Left lung (tissue), 14 donors: Measurements from ENCODE around the gene PLEKHM1. TPM values are rescaled to one million over a fixed set of nuclear protein-coding genes. Genes with fewer than 3 reads are reported as not detected.
"Not testable (repeated sequence)": the region's sequence is repeated elsewhere in the genome, so short reads cannot be mapped to it uniquely, and the experiment has no call there.

Experiments used
- ATAC-seq: fragments of 200-7000 bp; cut with Tn5 transposase; one replicate; pipeline ENCODE4 v1.9.1; 2020; ENCODE audit warnings: moderate library complexity
- DNase-seq, 4 donors: peaks; one replicate each; pipeline ENCODE4 v3.0.0-alpha.2; 2013 to 2020
- H3K27ac ChIP-seq, 2 donors: fragments of 200-600 bp; sonication (generic) in 1 of 2; one replicate each; pipeline versions ENCODE4 v1.5.0 to v1.8.0; 2020 to 2021
- H3K27me3 ChIP-seq, 2 donors: fragments of 200-600 bp; sonication (generic) in 1 of 2; one replicate each; pipeline versions ENCODE4 v1.5.0 to v1.8.0; 2020 to 2021
- H3K36me3 ChIP-seq, 2 donors: fragments of 200-600 bp; sonication (generic) in 1 of 2; one replicate each; pipeline versions ENCODE4 v1.5.0 to v1.8.0; 2020 to 2021
- H3K4me1 ChIP-seq, 2 donors: fragments of 200-600 bp; one replicate each; pipeline ENCODE4 v1.8.0; 2021
- H3K4me3 ChIP-seq, 2 donors: fragments of 200-600 bp; sonication (generic) in 1 of 2; one replicate each; pipeline versions ENCODE4 v1.5.0 to v1.8.0; 2020 to 2021; ENCODE audit warnings: mild to moderate bottlenecking in 1 of 2
- H3K9me3 ChIP-seq, 2 donors: fragments of 200-600 bp; sonication (generic) in 1 of 2; one replicate each; pipeline versions ENCODE4 v1.5.0 to v1.8.0; 2020 to 2021
- intact Hi-C, 2 donors: fragments of 100-400 bp; cut with DNase I; formaldehyde crosslinking; loops; one replicate each; pipeline versions ENCODE4 v1.11.2 to v1.14.2; 2022
- long read RNA-seq, 12 donors: library from polyadenylated mRNA in 2 of 12; unstranded in 2 of 12; transcript quantifications; one replicate each; pipeline ENCODE4 v2.0.0 and lab custom pipeline, GENCODE V29; 2019 to 2026
- polyA plus RNA-seq, 6 donors: library from polyadenylated mRNA; unstranded; fragments of 120-200 nt; gene quantifications; one replicate each; pipeline ENCODE4 v1.2.1, GENCODE V29; 2013; ENCODE audit not compliant: insufficient read length in 6 of 6
- total RNA-seq, 2 donors: library from RNA; stranded (reverse); fragmentation: NEBNext Ultra II Directional; extraction: Animal tissue kit (Norgen Biotek cat#: 25700); gene quantifications; one replicate each; pipeline ENCODE4 v1.2.1, GENCODE V29; 2021
- TF ChIP-seq, protein P1 (sequence below), 2 donors: fragments of 200-600 bp; sonication (generic) in 1 of 2; IDR thresholded peaks; one replicate each; pipeline versions ENCODE4 v1.5.0 to v1.8.0; 2021; ENCODE audit warnings: antibody characterized with exemption in 2 of 2
- donor health status: DM: no; HTN: yes; CAD: no.
- donor health status: DM: no; HTN: no; CAD: no.

PLEKHM1 gene
- total RNA-seq (10 to 100 TPM; 58.4 to 96.9 TPM), polyA plus RNA-seq (10 to 100 TPM; 14.7 to 19.4 (median 16.7) TPM)
- long read RNA-seq, donor 1, full-length matches to known transcripts: 1 of 7 reads
- long read RNA-seq, donor 1, partial matches to known transcripts: 6 of 7 reads
- long read RNA-seq, donor 1, other reads (novel, unspliced or antisense): 0 of 7 reads
- long read RNA-seq, donor 2: 0 reads
- long read RNA-seq, donor 3: 0 reads
- long read RNA-seq, donor 4, partial matches to known transcripts: 2 of 3 reads
- long read RNA-seq, donor 4, other reads (novel, unspliced or antisense): 1 of 3 reads
- long read RNA-seq, donor 5, full-length matches to known transcripts: 1 of 1 reads
- long read RNA-seq, donor 5, partial matches to known transcripts: 0 of 1 reads
- long read RNA-seq, donor 5, other reads (novel, unspliced or antisense): 0 of 1 reads
- long read RNA-seq, donor 6, partial matches to known transcripts: 0 of 1 reads
- long read RNA-seq, donor 6, other reads (novel, unspliced or antisense): 0 of 1 reads
- long read RNA-seq, donor 7: 0 reads
- long read RNA-seq, donor 8: 0 reads
- long read RNA-seq, donor 9: 0 reads
- long read RNA-seq, donor 10, partial matches to known transcripts: 3 of 3 reads
- long read RNA-seq, donor 10, other reads (novel, unspliced or antisense): 0 of 3 reads
- long read RNA-seq, donor 11: 0 reads
- long read RNA-seq, donor 12: 0 reads

DNA sequence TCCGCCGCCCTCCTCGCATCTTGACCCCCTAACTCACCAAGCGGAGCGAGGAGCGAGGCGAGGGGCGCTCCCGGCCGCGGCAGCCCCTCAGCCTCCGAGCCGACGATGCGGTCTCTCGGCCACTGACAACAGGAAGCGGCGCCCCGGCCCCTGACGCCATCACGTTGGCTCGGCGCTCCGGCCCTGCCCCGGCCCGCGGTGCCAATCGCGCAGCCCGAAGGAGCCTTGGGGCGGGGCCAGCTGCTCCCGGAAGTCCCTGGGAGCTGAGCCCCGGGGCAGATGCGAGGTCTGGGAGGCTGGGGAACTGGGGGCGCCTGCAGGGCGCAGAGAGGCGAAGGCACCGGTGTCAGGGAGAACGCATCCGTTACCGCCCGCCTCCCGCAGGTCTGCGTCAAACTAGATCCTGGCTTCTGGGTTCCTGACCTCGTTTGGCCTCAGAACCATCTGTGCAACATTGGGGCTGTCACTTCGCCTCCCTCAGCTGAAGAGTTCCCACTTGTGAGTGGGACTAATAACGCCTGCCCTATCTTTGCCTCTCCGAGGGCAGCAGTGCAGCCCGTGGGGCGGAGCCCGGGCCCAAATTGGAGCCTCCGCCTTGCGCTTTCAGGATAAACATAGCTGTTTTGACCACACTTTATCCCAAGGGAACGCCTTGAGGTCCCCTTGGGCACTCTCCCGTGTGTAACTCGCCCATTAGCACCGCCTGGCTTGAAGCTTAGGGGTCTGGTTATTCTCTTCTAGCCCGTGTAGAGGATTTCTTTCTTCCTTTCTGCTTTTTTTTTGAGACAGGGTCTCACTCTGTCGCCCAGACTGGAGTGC lies at the start of gene PLEKHM1:
Gene PLEKHM1 (minus strand): TSS at position 107 of the 819 bp plus-strand sequence. CDS start 8,237 bp downstream, outside the sequence.
- peak; percentile 94 for ATAC-seq
- intact Hi-C loops, H3K36me3 ChIP-seq, H3K27me3 ChIP-seq, H3K9me3 ChIP-seq: not testable (repeated sequence)
- Histone ChIP-seq H3K4me1 (peaks cover 7 to 39% of the 10 kb centered on the region in 2 donors), H3K27ac (peak within 1 kb of the TSS; percentile 86 to 93), H3K4me3 (peak within 1 kb of the TSS; percentile 50 to 66)
- peak; percentile 67 to 98 (median 87) for DNase-seq

DNA sequence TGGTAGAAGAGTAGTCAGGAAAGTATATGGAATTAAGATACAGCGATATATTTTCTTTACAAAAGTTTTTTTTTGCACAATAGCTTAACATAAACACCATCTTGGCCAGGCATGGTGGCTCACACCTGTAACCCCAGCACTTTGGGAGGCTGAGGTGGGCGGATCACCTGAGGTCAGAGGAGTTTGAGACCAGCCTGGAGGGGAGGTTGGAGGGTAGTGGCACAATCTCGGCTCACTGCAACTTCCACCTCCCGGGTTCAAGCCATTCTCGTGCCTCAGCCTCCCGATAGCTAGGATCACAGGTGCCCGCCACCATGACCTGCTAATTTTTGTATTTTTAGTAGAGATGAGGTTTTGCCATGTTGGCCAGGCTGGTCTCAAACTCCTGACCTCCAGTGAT lies 47.6 kb upstream of the PLEKHM1 start:
- ATAC-seq, H3K27me3 ChIP-seq, H3K4me1 ChIP-seq, H3K4me3 ChIP-seq, H3K27ac ChIP-seq, H3K36me3 ChIP-seq, H3K9me3 ChIP-seq, intact Hi-C loops: not testable (repeated sequence)
- peak in 1 of 4 donors; percentile 5 for DNase-seq

DNA sequence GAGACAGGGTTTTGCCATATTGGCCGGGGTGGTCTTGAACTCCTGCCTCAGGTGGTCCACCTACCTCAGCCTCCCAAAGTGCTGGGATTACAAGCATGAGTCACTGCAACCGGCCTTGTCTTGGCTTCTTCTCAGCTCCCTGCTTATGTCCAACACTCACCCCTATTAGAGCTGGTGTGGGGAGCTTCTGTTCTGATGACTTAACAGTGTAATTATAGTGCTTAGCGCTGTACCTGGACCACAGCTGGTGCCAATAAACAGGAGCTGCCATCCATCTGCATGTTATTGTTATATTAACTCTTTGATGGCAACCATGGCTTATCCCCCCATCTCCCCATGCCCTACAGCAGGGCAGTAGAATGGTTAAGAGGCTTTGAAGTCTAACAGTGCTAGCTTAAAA lies 15.6 kb upstream of the PLEKHM1 start:
- DNase-seq, H3K27me3 ChIP-seq, ATAC-seq, H3K9me3 ChIP-seq, intact Hi-C loops, H3K4me3 ChIP-seq, H3K4me1 ChIP-seq, H3K27ac ChIP-seq, H3K36me3 ChIP-seq: not testable (repeated sequence)

DNA sequence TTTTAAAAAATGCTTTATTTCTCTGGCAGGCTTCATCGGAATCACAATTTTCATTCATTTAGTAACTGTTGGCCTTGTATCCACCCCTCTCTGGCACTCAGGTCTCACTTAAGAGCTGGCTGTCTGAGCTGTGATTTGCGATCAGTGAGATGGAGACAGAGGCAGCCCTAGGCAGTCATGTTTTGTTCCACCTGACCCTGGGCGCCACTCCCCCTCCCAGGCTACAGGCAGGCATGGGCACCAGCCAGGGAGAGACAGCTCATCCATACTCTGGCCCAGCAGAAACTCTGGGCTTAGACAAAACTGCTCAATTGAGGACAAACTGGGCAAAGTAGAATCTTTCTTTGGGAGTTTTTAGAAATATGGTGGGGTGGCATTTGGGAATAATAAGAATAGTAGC lies 14.7 kb upstream of the PLEKHM1 start:
- ATAC-seq, DNase-seq, intact Hi-C loops: not testable (repeated sequence)

DNA sequence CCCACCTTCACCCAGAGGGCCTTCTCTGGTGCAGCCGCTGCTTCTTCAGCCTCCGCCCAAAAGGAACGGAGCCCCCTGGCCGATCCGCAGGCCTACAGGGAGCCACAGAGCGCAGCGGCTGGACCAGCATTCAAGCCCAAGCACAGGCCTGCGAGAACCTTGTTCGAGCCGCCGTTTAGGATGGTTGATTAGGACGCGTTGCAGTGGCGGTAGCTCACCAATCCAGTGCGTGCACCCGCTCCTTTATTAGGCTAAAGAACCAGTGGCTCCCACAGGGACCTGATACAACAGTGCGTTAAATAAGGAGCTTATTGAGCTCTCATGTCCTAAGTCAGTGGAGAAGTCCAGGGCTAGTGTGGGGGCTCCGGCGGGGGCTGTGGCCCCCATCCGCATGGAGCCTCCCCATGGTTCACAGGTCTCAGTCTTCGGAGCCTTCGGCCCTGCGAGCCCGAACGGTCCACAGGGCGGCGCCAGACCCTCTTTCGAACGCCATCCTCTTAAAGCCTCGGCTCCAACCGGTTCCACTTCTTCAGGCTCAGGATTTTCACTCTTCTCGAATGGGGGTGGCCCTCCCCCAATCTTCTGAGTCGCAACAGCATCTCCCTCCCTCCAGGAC lies 10.7 kb upstream of the PLEKHM1 start:
- H3K36me3 ChIP-seq, H3K4me1 ChIP-seq, H3K4me3 ChIP-seq, intact Hi-C loops, H3K27me3 ChIP-seq, H3K9me3 ChIP-seq, H3K27ac ChIP-seq: not testable (repeated sequence)
- TF ChIP-seq, protein P1, sequence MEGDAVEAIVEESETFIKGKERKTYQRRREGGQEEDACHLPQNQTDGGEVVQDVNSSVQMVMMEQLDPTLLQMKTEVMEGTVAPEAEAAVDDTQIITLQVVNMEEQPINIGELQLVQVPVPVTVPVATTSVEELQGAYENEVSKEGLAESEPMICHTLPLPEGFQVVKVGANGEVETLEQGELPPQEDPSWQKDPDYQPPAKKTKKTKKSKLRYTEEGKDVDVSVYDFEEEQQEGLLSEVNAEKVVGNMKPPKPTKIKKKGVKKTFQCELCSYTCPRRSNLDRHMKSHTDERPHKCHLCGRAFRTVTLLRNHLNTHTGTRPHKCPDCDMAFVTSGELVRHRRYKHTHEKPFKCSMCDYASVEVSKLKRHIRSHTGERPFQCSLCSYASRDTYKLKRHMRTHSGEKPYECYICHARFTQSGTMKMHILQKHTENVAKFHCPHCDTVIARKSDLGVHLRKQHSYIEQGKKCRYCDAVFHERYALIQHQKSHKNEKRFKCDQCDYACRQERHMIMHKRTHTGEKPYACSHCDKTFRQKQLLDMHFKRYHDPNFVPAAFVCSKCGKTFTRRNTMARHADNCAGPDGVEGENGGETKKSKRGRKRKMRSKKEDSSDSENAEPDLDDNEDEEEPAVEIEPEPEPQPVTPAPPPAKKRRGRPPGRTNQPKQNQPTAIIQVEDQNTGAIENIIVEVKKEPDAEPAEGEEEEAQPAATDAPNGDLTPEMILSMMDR (IDR thresholded peaks at IDR 0.05): peak; percentile 25 to 37
- peak; percentile 91 for ATAC-seq
- peak in 1 of 4 donors; percentile 61 for DNase-seq

More for the DNA sequence above, 14.7 kb upstream of the PLEKHM1 start:
- H3K9me3 ChIP-seq, H3K27me3 ChIP-seq, H3K4me3 ChIP-seq, H3K4me1 ChIP-seq, H3K36me3 ChIP-seq, H3K27ac ChIP-seq: not testable (repeated sequence)

DNA sequence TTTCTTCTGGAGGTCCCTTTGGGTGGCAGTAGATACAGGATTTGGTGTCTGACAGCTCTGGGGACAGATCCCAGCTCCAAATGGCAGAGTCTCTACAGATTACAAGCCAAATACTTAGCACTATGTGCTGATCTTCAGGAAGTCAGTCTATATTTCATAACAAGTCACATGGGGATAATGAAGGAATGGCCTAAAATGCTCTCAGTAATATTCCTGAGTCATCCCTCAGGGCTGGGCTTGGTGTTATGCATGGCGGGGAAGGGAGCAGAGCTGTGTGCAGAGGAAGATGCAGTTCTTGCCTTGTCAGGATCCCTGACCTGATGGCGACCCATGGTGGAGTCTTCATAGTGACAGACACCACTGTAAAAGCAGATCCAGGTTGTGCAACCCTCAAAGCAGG lies 10.0 kb upstream of the PLEKHM1 start:
- peak in 1 of 4 donors; percentile 59 for DNase-seq
- peak overlapping the region in 1 of 2 donors; percentile 60 for H3K27ac ChIP-seq
- peak; percentile 90 for ATAC-seq
- intact Hi-C loops, H3K4me1 ChIP-seq, H3K27me3 ChIP-seq, H3K9me3 ChIP-seq, H3K4me3 ChIP-seq, H3K36me3 ChIP-seq: not testable (repeated sequence)

DNA sequence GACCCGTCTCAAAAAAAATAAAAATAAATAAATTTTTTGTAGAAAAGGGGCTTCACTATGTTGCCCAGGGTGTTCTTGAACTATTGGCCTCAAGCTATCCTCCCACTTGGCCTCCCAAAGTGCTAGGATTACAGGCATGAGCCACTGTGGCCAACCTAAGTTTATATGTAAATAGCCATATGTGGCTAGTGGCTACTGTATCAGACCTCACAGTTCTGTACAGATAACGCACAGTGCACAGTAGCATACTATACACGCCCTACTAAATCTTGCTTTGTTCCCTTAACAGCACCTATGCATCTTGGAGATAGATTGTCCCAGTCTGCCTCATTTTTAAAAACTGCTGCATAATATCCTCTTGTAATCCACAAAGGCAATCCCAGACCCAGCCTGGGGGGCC lies 8.7 kb upstream of the PLEKHM1 start:
- H3K27me3 ChIP-seq, intact Hi-C loops, ATAC-seq, DNase-seq, H3K4me3 ChIP-seq, H3K4me1 ChIP-seq, H3K27ac ChIP-seq, H3K9me3 ChIP-seq, H3K36me3 ChIP-seq: not testable (repeated sequence)

DNA sequence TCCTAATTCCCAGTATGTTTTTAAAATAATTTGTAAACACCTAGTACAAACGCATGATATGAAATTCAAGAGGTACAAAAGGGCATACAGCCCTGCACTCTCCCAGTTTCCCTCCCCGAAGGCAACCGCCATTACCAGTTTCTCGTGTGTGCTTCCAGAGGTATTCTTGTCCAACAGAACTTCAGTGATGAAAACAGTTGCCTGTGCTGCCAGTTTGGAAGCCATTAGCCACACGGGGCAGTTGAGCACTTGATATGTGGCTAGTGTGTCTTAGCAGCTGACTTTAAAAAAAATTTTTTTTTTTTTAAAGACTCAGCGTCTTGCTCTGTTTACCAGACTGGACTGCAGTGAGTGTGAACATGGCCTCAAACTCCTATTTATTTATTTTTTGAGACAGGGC lies 7.9 kb upstream of the PLEKHM1 start:
- H3K27me3 ChIP-seq, H3K9me3 ChIP-seq, H3K4me1 ChIP-seq, intact Hi-C loops, H3K4me3 ChIP-seq, H3K36me3 ChIP-seq, DNase-seq, ATAC-seq, H3K27ac ChIP-seq: not testable (repeated sequence)

DNA sequence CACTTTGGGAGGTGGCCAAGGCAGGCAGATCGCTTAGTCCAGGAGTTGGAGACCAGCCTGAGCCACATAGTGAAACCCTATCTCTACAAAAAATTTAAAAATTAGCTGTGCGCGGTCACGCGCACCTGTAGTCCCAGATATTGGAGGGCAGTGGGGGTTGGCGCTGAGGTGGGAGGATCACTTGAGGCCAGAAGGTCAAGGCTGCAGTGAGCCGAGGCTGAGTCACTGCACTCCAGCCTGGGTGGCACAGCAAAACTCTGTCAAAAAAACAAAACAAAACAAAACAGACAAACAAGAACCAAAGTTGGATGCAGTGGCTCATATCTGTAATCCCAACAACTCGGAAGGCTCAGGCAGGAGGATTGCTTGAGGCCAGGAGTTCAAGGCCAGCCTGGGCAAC lies 6.9 kb upstream of the PLEKHM1 start:
- H3K4me3 ChIP-seq, H3K9me3 ChIP-seq, H3K36me3 ChIP-seq, DNase-seq, H3K27ac ChIP-seq, H3K4me1 ChIP-seq, ATAC-seq, intact Hi-C loops, H3K27me3 ChIP-seq: not testable (repeated sequence)

DNA sequence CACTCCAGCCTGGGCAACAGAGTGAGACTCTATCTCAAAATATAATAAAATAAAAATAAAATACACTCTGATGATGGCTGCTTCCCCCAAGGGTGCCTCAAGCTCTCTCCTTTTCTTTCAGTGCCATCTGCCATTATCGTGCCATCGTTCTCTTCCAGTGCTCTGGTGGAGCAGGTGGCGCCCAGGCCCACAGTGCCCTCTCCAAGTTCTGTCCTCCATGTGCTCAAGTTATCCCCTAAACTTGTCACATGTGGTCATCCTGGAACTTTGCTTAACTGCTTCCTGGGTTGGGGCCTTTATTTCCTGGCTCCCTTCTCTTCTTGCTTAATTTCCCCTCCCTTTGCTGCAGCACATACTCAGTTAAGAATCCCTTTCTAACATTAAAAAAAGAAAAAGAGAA lies 6.0 kb upstream of the PLEKHM1 start:
- not testable (repeated sequence) for H3K4me3 ChIP-seq

DNA sequence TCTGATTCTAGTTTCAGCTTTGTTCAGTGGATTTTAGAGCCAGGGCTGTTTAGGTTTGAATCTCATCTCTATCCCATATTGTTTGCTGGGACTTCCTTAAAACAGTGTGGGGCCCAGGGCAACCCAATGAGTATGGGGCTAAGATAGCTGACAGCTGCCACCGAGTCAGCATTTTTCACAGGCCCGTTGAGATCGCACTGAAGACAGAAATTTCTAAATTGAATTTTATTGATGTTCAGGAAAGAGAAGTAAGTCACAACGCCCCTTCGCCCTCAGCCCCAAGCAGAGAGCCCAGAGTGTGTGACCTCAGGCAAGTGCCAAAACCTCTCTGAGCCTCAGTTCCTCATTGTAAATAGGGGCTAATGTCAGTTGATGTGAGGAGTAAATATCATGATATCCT lies 4.0 kb upstream of the PLEKHM1 start:
- not testable (repeated sequence) for ATAC-seq

More for the DNA sequence above, 6.0 kb upstream of the PLEKHM1 start:
- H3K27ac ChIP-seq, intact Hi-C loops, ATAC-seq, DNase-seq, H3K4me1 ChIP-seq, H3K36me3 ChIP-seq, H3K27me3 ChIP-seq, H3K9me3 ChIP-seq: not testable (repeated sequence)

More for the DNA sequence above, 4.0 kb upstream of the PLEKHM1 start:
- H3K36me3 ChIP-seq, H3K27me3 ChIP-seq, H3K4me3 ChIP-seq, DNase-seq, H3K9me3 ChIP-seq, intact Hi-C loops, H3K4me1 ChIP-seq: not testable (repeated sequence)
- peak overlapping the region in 1 of 2 donors; percentile 61 for H3K27ac ChIP-seq
